ENCODE data around the gene FGF19. TPM values are rescaled to one million over a fixed set of nuclear protein-coding genes. Genes with fewer than 3 reads are reported as not detected.
A peak's percentile ranks its signal among the peaks of the same experiment; 100 is the strongest.
"Not testable (repeated sequence)": the region's sequence is repeated elsewhere in the genome, so short reads cannot be mapped to it uniquely, and the experiment has no call there.

The FGF19 gene
- total and polyA plus RNA-seq, 2 experiments from 2014 or later, result not detected

GRCh38 chr11:69694781-69695180, 9.0 kb downstream of the FGF19 start:
- Histone ChIP-seq H3K36me3 (ENCODE audit: low read depth) (no peaks in the 10 kb centered on the region), H3F3A (ENCODE audit: insufficient read depth) (no peaks in the 10 kb centered on the region), H3K9me2 (ENCODE audit: insufficient read depth) (no peaks in the 10 kb centered on the region), H3K4me1 (ENCODE audit: insufficient read depth) (no peaks in the 10 kb centered on the region), H3K4me2 (ENCODE audit: unreplicated experiment) (no peak overlapping the region), H3K79me2 (ENCODE audit: insufficient read depth) (no peaks in the 10 kb centered on the region), H3K27me3 (replicated peaks; ENCODE audit: insufficient read depth) (peaks cover 45% of the 10 kb centered on the region), H3K9ac (no peak overlapping the region), H3K27ac (no peak overlapping the region), H2AFZ (no peak overlapping the region), H3K9me3 (ENCODE audit: low read depth) (no peaks in the 10 kb centered on the region), H3K4me3 (no peak overlapping the region), H4K20me1 (ENCODE audit: insufficient read depth) (no peaks in the 10 kb centered on the region)
- DNase-seq, result no peak
- in situ Hi-C loops (cut with MboI), result loop anchor here (10.0 kb wide), 1 partner anchor 180 kb away; no protein-coding TSS in a partner anchor
- WGBS, 2 experiments (ENCODE audit: low coverage in 1 of 2, low lambda C conversion rate in 2 of 2, missing lambda C conversion rate in 2 of 2), result 64 to 69% methylated on average over 10 of the region's 10 CpGs
- no peak for TF ChIP-seq EZH2phosphoT487 (IDR thresholded peaks at IDR 0.05; ENCODE audit: insufficient read depth, low read depth)
- TF ChIP-seq EZH2 (IDR thresholded peaks at IDR 0.05; ENCODE audit: insufficient read depth, poor library complexity, severe bottlenecking), result no peak

DNA sequence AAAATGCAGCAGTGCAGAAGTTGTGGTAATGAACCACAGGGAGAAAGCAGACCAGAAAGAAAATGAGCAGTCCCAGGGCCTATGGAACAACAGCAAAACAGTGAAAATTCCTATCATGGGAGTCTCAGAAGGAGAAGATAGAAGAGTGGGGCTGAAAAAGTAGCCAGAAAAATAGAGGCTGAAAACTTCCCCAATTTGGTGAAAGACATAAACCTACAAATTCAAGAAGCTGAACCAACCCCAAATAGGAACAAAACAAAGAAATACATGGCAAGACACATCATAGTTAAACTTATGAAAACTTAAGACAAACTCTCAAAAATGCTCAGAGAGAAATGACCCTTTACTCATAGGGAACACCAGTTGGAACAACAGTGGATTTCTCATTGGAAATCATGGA, 11.4 kb downstream of the FGF19 start:
- H3K9me3 ChIP-seq (ENCODE audit: low read depth), result no peaks in the 10 kb centered on the region
- no peaks in the 10 kb centered on the region for H3F3A ChIP-seq (ENCODE audit: insufficient read depth)
- DNase-seq, result no peak
- TF ChIP-seq EZH2 (IDR thresholded peaks at IDR 0.05; ENCODE audit: insufficient read depth, poor library complexity, severe bottlenecking) (no peak), EZH2phosphoT487 (IDR thresholded peaks at IDR 0.05; ENCODE audit: insufficient read depth, low read depth) (no peak)
- no peak overlapping the region for H2AFZ ChIP-seq
- no peaks in the 10 kb centered on the region for H3K4me1 ChIP-seq (ENCODE audit: insufficient read depth)
- H3K4me2 ChIP-seq (ENCODE audit: unreplicated experiment), result no peak overlapping the region
- no peak overlapping the region for H3K9ac ChIP-seq
- in situ Hi-C loops (cut with MboI), result loop anchor here (10.0 kb wide), 1 partner anchor 182 kb away; no protein-coding TSS in a partner anchor
- H3K4me3 ChIP-seq, result no peak overlapping the region
- no peaks in the 10 kb centered on the region for H4K20me1 ChIP-seq (ENCODE audit: insufficient read depth)
- no peaks in the 10 kb centered on the region for H3K9me2 ChIP-seq (ENCODE audit: insufficient read depth)
- no peak overlapping the region for H3K27ac ChIP-seq
- H3K36me3 ChIP-seq (ENCODE audit: low read depth), result no peaks in the 10 kb centered on the region
- no peaks in the 10 kb centered on the region for H3K79me2 ChIP-seq (ENCODE audit: insufficient read depth)
- H3K27me3 ChIP-seq (replicated peaks; ENCODE audit: insufficient read depth), result peaks cover 39% of the 10 kb centered on the region

- in situ Hi-C loops (cut with MboI), result loop anchor here (10.0 kb wide), 1 partner anchor 183 kb away; no protein-coding TSS in a partner anchor
- H3K27me3 ChIP-seq (replicated peaks; ENCODE audit: insufficient read depth), result peaks cover 30% of the 10 kb centered on the region
- H3K79me2 ChIP-seq (ENCODE audit: insufficient read depth), result no peaks in the 10 kb centered on the region
- no peak for TF ChIP-seq EZH2 (IDR thresholded peaks at IDR 0.05; ENCODE audit: insufficient read depth, poor library complexity, severe bottlenecking)
- TF ChIP-seq EZH2phosphoT487 (IDR thresholded peaks at IDR 0.05; ENCODE audit: insufficient read depth, low read depth), result no peak
- H3K4me3 ChIP-seq, result no peak overlapping the region
- no peak overlapping the region for H3K9ac ChIP-seq
- WGBS, 2 experiments (ENCODE audit: low coverage in 1 of 2, low lambda C conversion rate in 2 of 2, missing lambda C conversion rate in 2 of 2), result 41 to 46% methylated on average over 2 of the region's 2 CpGs
- H3K36me3 ChIP-seq (ENCODE audit: low read depth), result no peaks in the 10 kb centered on the region
- H3K9me3 ChIP-seq (ENCODE audit: low read depth), result no peaks in the 10 kb centered on the region
- H4K20me1 ChIP-seq (ENCODE audit: insufficient read depth), result no peaks in the 10 kb centered on the region
- H3K9me2 ChIP-seq (ENCODE audit: insufficient read depth), result no peaks in the 10 kb centered on the region
- H3K27ac ChIP-seq, result no peak overlapping the region
- H3F3A ChIP-seq (ENCODE audit: insufficient read depth), result no peaks in the 10 kb centered on the region
- H2AFZ ChIP-seq, result no peak overlapping the region
- no peaks in the 10 kb centered on the region for H3K4me1 ChIP-seq (ENCODE audit: insufficient read depth)
- no peak overlapping the region for H3K4me2 ChIP-seq (ENCODE audit: unreplicated experiment)
- peak; percentile 38 for DNase-seq
Observed at GRCh38 chr11:69691463-69691862, 12.4 kb downstream of the FGF19 start.

GRCh38 chr11:69689484-69690319, 14.1 kb downstream of the FGF19 start:
- H3K4me1 ChIP-seq (ENCODE audit: insufficient read depth), result no peaks in the 10 kb centered on the region
- no peak for TF ChIP-seq EZH2phosphoT487 (IDR thresholded peaks at IDR 0.05; ENCODE audit: insufficient read depth, low read depth)
- TF ChIP-seq EZH2 (IDR thresholded peaks at IDR 0.05; ENCODE audit: insufficient read depth, poor library complexity, severe bottlenecking), result no peak
- no peaks in the 10 kb centered on the region for H3F3A ChIP-seq (ENCODE audit: insufficient read depth)
- H4K20me1 ChIP-seq (ENCODE audit: insufficient read depth), result no peaks in the 10 kb centered on the region
- H3K36me3 ChIP-seq (ENCODE audit: low read depth), result no peaks in the 10 kb centered on the region
- DNase-seq, result no peak
- no peaks in the 10 kb centered on the region for H3K9me3 ChIP-seq (ENCODE audit: low read depth)
- in situ Hi-C loops (cut with MboI), result loop anchor here (10.0 kb wide), 2 partner anchors 185 to 505 kb away; no protein-coding TSS in a partner anchor
- peaks cover 26% of the 10 kb centered on the region for H3K27me3 ChIP-seq (replicated peaks; ENCODE audit: insufficient read depth)
- WGBS, 2 experiments (ENCODE audit: low coverage in 1 of 2, low lambda C conversion rate in 2 of 2, missing lambda C conversion rate in 2 of 2), result 63 to 70% methylated on average over 5 of the region's 5 CpGs
- no peaks in the 10 kb centered on the region for H3K79me2 ChIP-seq (ENCODE audit: insufficient read depth)
- H3K4me2 ChIP-seq (ENCODE audit: unreplicated experiment), result no peak overlapping the region
- H3K27ac ChIP-seq, result no peak overlapping the region
- no peak overlapping the region for H3K9ac ChIP-seq
- H3K4me3 ChIP-seq, result no peak overlapping the region
- no peaks in the 10 kb centered on the region for H3K9me2 ChIP-seq (ENCODE audit: insufficient read depth)
- H2AFZ ChIP-seq, result no peak overlapping the region

DNA sequence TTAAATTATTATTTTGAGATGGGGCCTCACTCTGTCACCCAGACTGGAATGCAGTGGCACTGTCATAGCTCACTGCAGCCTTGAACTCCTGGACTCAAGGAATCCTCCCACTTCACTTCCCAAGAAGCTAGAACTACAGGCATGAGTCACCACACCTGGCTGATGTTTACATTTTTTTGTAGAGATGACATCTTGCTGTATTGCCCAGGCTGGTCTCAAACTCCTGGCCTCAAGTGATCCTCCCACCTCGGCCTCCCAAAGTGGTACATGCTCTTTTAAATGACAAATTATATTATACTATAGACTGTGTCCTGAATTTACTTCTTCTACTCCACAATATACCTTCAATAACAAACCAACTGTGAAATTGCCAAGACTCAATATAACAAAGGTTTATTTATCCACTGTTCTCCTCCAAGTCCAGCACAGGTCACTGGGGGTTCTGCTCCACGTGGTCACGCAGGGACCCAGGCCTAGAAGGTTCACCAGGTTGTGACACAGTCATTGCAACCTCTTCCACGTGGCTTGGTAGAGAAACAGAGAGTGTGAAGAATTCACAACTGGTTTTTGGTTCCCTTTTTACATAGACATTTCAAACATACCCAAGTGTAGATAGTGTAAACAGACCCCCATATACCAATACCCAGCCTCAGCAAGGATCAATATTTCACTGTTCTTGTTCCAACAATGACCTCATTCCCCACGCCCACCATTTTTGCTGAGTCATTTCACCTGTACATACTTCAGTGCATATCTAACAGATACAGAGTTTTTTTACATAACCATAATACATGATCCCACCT, 15.7 kb downstream of the FGF19 start:
- H3K9ac ChIP-seq; H3K9me2 ChIP-seq (ENCODE audit: insufficient read depth); H3F3A ChIP-seq (ENCODE audit: insufficient read depth); H3K4me1 ChIP-seq (ENCODE audit: insufficient read depth); H3K36me3 ChIP-seq (ENCODE audit: low read depth); H3K79me2 ChIP-seq (ENCODE audit: insufficient read depth); H3K4me2 ChIP-seq (ENCODE audit: unreplicated experiment); H3K27ac ChIP-seq; DNase-seq; H2AFZ ChIP-seq; H3K9me3 ChIP-seq (ENCODE audit: low read depth); H4K20me1 ChIP-seq (ENCODE audit: insufficient read depth); H3K4me3 ChIP-seq: not testable (repeated sequence)
- peaks cover 16% of the 10 kb centered on the region; the same call in 1 of the 2 replicates for H3K27me3 ChIP-seq (replicated peaks; ENCODE audit: insufficient read depth)
- 50 to 51% methylated on average over 5 of the region's 5 CpGs for WGBS, 2 experiments (ENCODE audit: low coverage in 1 of 2, low lambda C conversion rate in 2 of 2, missing lambda C conversion rate in 2 of 2)
- in situ Hi-C loops (cut with MboI), result loop anchor here (10.0 kb wide), 1 partner anchor 507 kb away; no protein-coding TSS in a partner anchor

All from GM23248 (cell line).